Lower lobe of right lung (tissue), 2 donors: Measurements from ENCODE around the gene SLC17A9. TPM values are rescaled to one million over a fixed set of nuclear protein-coding genes. Genes with fewer than 3 reads are reported as not detected.

Experiments used
- ATAC-seq, 2 donors: fragments of 200-7000 bp; cut with Tn5 transposase; one replicate each; pipeline ENCODE4 v1.9.1; 2020 to 2022; ENCODE audit warnings: mild to moderate bottlenecking in 2 of 2, moderate library complexity in 2 of 2
- DNase-seq: peaks from one replicate; pipeline ENCODE4 v3.0.0-alpha.2; 2020
- H3K27ac ChIP-seq: fragments of 200-600 bp; one replicate; pipeline ENCODE4 v1.8.0; 2022
- H3K27me3 ChIP-seq: fragments of 200-600 bp; one replicate; pipeline ENCODE4 v1.8.0; 2022; ENCODE audit warnings: low read depth
- H3K36me3 ChIP-seq: fragments of 200-600 bp; one replicate; pipeline ENCODE4 v1.8.0; 2022; ENCODE audit warnings: mild to moderate bottlenecking
- H3K4me1 ChIP-seq: fragments of 200-600 bp; one replicate; pipeline ENCODE4 v1.8.0; 2022
- H3K4me3 ChIP-seq: fragments of 200-600 bp; one replicate; pipeline ENCODE4 v1.8.0; 2022; ENCODE audit warnings: mild to moderate bottlenecking
- H3K9me3 ChIP-seq: fragments of 200-600 bp; one replicate; pipeline ENCODE4 v1.8.0; 2022
- intact Hi-C: fragments of 100-400 bp; cut with DNase I; formaldehyde crosslinking; loops from one replicate; pipeline ENCODE4 v1.11.0; 2022
- total RNA-seq: library from RNA; stranded (reverse); fragmentation: NEBNext Ultra II Directional; extraction: Animal tissue kit (Norgen Biotek cat#: 25700); gene quantifications from one replicate; pipeline ENCODE4 v1.2.1, GENCODE V29; 2021
- TF ChIP-seq, protein P1 (sequence below): fragments of 200-600 bp; IDR thresholded peaks from one replicate; pipeline ENCODE4 v1.8.0; 2022; ENCODE audit warnings: antibody characterized with exemption, mild to moderate bottlenecking
- donor health status: DM: no; HTN: yes; CAD: no; lungs with severe emphysema.

The SLC17A9 gene
- total RNA-seq, 1 donor from 2014 or later, result 10.4 TPM

DNA sequence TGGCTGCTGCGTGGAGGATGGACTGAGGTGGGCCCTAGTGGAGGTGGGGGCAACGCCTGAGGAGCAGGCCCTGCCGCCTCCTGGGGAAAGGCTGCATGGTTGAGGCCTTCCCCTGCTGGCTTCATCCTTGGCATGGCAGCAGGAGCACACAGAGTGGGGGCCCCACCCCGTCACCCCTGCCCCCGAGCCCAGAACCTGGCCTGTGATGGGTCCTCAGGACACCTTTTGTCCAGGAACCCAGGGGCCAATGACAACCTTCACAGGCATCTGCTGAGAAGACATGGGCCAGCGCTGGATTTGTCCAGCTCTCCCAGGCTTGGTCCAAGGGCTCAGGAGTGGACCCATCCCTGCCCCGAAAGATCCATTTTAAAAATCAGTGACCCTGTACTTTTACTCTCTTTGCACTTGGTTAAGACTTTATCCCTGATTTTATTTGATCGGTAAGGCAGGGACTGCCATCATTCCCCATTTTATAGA, 575 bp upstream of the SLC17A9 start:
- peak overlapping the region; percentile 89 for H3K27ac ChIP-seq
- H3K4me3 ChIP-seq, result peak overlapping the region; percentile 53
- ATAC-seq, result no peak

DNA sequence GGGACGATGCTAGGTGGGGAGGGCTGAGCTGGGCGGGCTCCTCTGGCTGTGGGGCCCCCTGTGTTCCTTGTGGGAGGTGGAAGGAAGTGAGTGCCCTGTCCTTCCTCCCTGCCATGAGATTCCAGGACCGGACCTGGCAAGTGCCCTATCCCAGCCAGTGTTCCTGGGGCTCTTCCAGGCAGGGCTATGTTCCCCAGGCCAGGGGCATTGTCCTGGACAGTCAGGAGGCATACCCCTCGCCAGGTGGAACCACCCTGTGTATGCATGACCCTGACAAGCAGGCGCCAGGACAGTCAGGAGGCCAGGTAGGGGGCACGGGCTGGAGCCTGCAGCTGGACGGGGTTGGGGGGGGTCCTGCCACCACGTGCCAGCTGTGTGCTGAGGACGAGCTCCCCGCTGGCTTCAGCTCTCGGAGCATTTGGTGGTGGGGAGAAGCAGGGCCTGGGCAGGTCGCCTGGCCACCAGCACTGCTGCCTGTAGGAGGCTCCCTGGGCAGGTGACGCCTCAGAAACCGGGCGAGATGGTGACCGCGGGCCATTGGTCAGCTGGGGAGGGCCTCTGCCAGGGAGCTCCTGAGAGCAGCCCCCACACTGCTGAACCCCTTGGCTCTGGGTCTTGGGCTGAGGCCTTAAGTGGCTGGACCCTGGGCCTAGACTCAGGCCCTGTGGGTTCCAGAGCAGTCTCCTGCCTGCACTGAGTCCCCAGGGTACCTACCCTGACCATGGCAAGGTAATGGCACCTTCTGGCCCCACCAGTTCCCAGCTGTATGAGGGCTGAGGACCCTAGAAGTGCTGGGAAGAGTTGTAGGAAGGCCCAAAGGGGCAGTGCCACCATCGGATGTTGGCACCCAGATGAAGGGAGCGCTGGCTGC, 694 bp downstream of the SLC17A9 start:
- peaks cover 21% of the 10 kb centered on the region for H3K36me3 ChIP-seq
- DNase-seq (peak; percentile 45), ATAC-seq (peak; percentile 9 to 10)
- peaks cover 30% of the 10 kb centered on the region for H3K4me1 ChIP-seq
- peak overlapping the region; percentile 89 for H3K27ac ChIP-seq
- peak overlapping the region; percentile 53 for H3K4me3 ChIP-seq
- H3K9me3 ChIP-seq, result no peaks in the 10 kb centered on the region
- TF ChIP-seq, protein P1, sequence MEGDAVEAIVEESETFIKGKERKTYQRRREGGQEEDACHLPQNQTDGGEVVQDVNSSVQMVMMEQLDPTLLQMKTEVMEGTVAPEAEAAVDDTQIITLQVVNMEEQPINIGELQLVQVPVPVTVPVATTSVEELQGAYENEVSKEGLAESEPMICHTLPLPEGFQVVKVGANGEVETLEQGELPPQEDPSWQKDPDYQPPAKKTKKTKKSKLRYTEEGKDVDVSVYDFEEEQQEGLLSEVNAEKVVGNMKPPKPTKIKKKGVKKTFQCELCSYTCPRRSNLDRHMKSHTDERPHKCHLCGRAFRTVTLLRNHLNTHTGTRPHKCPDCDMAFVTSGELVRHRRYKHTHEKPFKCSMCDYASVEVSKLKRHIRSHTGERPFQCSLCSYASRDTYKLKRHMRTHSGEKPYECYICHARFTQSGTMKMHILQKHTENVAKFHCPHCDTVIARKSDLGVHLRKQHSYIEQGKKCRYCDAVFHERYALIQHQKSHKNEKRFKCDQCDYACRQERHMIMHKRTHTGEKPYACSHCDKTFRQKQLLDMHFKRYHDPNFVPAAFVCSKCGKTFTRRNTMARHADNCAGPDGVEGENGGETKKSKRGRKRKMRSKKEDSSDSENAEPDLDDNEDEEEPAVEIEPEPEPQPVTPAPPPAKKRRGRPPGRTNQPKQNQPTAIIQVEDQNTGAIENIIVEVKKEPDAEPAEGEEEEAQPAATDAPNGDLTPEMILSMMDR, result no peak
- no peaks in the 10 kb centered on the region for H3K27me3 ChIP-seq
- intact Hi-C loops, result no loop called here

More for the DNA sequence above, 575 bp upstream of the SLC17A9 start:
- TF ChIP-seq, protein P1, result no peak
- peak; percentile 39 for DNase-seq
- H3K4me1 ChIP-seq, result peaks cover 30% of the 10 kb centered on the region
- peaks cover 33% of the 10 kb centered on the region for H3K36me3 ChIP-seq
- H3K9me3 ChIP-seq, result no peaks in the 10 kb centered on the region
- H3K27me3 ChIP-seq, result no peaks in the 10 kb centered on the region
- intact Hi-C loops, result no loop called here

DNA sequence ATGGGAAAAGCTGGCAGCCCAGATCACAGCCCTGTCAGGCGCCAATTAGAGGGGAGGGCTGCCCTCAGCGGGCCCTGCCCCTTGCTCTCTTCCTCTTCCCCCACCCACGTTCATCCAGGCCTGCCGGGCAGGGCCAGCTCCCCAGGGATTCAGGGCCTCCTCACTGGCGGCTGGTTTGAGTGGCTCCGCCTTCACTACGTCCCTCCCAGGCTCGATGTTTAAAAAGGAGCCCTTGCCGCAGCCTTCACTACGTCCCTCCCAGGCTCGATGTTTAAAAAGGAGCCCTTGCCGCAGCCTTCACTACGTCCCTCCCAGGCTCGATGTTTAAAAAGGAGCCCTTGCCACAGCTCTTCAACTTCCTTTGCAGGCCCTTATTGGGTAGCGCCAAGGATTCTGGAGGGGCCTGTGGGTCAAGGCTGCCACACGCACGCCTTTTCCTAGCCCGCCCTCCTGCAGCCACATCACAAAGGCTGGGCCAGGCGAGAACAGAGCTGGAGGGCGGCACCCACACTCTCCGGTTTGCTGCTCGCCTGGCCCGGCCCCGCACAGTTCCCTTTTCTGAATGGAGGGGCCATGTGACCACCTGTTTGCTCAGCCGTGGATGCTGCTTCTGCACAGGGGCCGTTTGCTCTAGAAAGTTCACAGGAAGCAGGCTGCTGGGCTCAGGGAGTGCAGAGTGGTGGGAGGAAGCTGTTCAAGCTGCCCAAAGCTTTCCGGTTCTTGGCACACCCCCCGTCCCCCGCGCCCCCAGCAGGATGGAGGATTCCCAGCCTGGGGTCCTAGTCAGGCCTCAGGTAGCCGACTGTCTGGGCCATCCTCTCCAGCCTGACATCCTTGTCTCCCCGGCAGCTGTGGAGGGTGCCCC, 1.6 kb downstream of the SLC17A9 start:
- peak overlapping the region; percentile 89 for H3K27ac ChIP-seq
- TF ChIP-seq, protein P1, result no peak
- peak; percentile 86 to 87 for ATAC-seq
- peak overlapping the region; percentile 53 for H3K4me3 ChIP-seq
- H3K9me3 ChIP-seq, result no peaks in the 10 kb centered on the region
- peaks cover 30% of the 10 kb centered on the region for H3K4me1 ChIP-seq
- intact Hi-C loops, result no loop called here
- H3K27me3 ChIP-seq, result no peaks in the 10 kb centered on the region
- DNase-seq, result peak; percentile 88
- peaks cover 14% of the 10 kb centered on the region for H3K36me3 ChIP-seq

DNA sequence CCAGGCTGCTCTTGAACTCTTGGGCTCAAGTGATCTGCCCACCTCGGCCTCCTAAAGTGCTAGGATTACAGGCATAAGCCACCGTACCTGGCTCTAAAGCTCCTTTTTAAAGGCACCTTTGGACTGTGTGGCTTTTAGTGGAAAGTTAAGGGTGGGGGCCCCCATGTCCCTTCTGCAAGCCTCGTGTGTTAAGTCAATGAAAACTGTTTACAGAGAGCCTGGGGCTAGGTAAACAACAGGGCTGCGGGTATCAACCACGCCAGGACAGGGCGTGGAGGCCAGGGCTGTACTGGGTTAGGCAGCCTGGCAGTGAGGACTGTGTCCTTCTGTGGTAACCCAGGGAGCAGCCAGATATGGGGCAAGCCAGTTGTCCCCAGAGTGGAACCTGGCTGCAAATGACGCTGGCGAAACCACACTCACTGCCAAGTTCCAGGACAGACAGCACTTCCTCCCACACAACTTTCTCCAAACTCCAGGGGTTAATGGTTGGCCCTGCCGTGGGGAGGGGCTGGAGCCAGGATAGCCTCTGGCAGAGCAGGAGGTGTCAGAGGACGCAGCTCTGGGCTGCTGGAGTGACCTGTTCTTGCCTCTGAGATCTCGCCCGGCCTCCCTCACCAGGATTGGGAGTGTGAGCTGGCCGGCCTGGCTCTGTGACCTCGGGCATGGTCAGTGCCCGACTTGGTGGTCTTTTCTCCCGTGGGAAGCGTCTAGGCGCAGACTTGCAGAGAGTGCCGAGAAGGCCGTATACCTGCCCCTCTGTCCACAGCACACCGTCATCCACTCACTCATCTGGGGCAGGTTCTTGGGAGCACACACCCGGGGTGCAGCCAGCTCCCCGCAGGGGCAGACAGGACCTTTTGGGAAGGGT, 3.2 kb downstream of the SLC17A9 start:
- intact Hi-C loops, result no loop called here
- Histone ChIP-seq H3K4me1 (peaks cover 30% of the 10 kb centered on the region), H3K4me3 (no peak overlapping the region), H3K27ac (no peak overlapping the region), H3K36me3 (no peaks in the 10 kb centered on the region), H3K9me3 (no peaks in the 10 kb centered on the region), H3K27me3 (no peaks in the 10 kb centered on the region)
- DNase-seq (peak; percentile 39), ATAC-seq (no peak)
- TF ChIP-seq, protein P1, result no peak
